ENCODE measurements around the gene ARID3C.

DNA sequence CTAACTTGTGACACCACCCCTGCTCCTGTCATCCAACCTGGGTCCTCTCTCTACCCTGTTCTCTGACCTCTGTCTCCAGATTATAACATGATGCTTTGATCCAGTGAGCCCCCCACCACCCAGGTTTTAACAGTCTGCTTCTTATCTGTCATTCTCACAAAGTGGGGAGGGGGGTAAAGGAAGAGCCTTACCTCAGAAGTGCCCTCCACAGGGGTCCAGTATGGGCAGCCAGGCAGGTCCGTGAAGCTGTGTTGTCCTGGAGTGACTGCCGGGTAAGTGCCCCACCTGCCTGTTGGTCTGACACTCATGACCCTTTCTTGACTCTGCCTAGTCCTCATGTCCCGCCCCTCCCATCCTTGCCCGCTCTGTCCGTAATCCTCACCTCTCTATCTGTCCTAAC, 26.5 kb upstream of the ARID3C start:
- TF ChIP-seq FOXK2 (IDR thresholded peaks at IDR 0.05) = no peak
- no peak for TF ChIP-seq SP1 (IDR thresholded peaks at IDR 0.05)
- TF ChIP-seq SUZ12 (IDR thresholded peaks at IDR 0.05) = no peak
- TF ChIP-seq FOXA1 (IDR thresholded peaks at IDR 0.05) = no peak
- no peak for TF ChIP-seq CTBP1 (IDR thresholded peaks at IDR 0.05; ENCODE audit: borderline replicate concordance)
- TF ChIP-seq ELF4 (IDR thresholded peaks at IDR 0.05) = no peak
- TF ChIP-seq ZNF384 (IDR thresholded peaks at IDR 0.05) = no peak
- TF ChIP-seq NFRKB (IDR thresholded peaks at IDR 0.05) = no peak
- TF ChIP-seq HDGF (IDR thresholded peaks at IDR 0.05; ENCODE audit: borderline replicate concordance) = no peak
- TF ChIP-seq ARNT (IDR thresholded peaks at IDR 0.05) = no peak
- TF ChIP-seq LEF1 (IDR thresholded peaks at IDR 0.05; ENCODE audit: borderline replicate concordance) = no peak
- TF ChIP-seq FOXM1 (IDR thresholded peaks at IDR 0.05; ENCODE audit: borderline replicate concordance) = no peak
- TF ChIP-seq L3MBTL2 (conservative IDR thresholded peaks at IDR 0.05) = no peak
- no peak for TF ChIP-seq TARDBP (IDR thresholded peaks at IDR 0.05)

Measured in HEK293T (cell line).